NCI-H1694 (cell line): ENCODE results near the gene MLH3.
"Not testable (repeated sequence)": the region's sequence is repeated elsewhere in the genome, so short reads cannot be mapped to it uniquely, and the experiment has no call there.

Experiments
- DNase-seq: peaks from one replicate; lab custom pipeline; 2025; lab: John Stamatoyannopoulos, UW

MLH3 gene

DNA sequence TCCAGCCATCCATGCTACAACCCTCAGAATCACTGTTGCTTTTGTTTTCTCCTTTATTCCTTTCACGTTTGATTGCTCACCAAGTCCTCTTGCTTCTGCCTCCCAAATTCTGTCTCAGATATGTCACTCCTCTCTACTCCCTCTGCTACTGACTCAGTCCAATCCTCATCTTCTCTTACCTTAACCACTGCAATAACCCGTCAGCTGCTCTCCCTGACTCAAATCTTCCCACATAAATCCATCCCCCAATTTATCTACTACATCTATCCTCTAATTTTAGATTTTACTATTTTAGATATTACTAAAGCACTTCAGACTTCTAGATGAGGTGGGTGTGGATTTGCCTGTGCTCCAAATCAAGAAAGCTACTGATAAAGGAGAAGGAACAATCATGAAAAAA, 25.4 kb downstream of the MLH3 start:
- DNase-seq: no peak

DNA sequence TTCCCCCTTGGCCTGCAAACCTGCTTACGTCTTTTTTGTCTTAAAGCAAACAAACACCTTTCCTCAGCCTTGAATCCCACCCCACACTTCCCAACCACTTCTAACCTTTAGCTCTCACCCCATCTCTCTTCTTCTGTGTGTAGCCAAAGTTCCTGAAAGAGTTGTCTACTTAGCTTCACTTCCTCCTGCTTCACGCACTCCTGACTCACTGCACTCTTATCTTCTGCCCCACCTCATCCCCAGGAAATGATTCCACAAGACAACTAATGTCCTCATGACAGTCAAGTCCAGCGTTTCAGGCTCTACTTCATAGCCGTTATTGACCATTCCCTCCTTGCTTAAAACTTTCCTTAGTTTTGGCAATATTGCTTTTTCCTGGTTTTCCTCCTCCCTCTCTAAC, 26.2 kb downstream of the MLH3 start:
- no peak for DNase-seq

DNA sequence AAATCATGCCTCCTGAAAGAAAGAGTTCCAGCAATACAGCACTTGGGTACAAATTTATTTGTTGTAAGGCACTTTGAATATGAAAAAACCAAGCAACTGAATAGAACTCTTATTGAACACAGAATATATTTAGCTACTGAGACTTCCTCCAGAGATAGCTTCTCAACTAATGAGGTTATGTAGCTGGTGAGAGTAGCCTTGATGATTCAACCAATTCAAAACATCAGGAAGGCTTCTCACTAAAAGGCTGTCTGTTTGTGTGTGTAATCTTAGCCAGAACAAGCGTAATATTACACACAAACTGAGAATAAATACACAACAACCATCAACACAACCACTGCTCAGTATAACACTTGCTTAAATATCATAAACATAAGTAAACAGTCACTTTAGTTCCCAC, 28.2 kb downstream of the MLH3 start:
- no peak for DNase-seq

DNA sequence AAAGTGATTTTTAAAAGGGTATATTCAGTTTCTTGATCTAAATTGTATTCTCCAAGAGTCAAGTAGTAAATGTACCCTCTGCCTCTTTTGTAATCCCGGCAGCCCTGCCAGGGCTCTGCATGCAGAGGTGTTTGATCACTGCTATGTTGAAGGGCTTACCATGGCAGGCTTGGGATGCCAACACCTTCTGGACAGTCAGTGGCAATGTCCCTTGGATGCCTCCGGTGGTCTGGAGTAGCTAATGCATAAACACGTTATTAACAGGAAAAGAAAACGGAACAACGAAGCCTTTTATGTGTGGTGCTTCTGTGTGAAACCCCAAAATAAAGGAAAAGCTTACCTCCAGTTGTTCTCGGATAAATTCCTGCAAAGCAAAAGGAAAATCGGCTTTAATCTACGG, 28.6 kb downstream of the MLH3 start:
- peak; percentile 37 for DNase-seq

DNA sequence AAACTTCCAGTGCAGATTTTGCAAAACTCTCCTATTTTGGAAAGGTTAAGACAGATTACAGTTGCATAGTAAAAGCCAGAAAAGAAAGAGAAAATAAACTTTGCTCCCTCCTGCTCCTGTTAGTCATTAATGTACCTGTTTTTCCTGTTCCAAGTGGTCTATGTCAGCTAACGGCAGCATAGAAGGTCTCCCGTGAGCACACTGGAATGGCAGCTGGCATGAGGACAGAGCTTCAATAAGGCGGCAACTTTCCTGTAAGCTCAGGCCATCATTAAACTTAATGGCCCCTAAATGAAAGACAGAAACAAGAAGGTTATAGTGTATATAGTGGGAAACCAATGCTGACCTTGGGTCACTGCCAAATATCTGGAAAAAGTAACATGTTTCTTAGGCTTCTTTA, 32.6 kb downstream of the MLH3 start:
- no peak for DNase-seq

DNA sequence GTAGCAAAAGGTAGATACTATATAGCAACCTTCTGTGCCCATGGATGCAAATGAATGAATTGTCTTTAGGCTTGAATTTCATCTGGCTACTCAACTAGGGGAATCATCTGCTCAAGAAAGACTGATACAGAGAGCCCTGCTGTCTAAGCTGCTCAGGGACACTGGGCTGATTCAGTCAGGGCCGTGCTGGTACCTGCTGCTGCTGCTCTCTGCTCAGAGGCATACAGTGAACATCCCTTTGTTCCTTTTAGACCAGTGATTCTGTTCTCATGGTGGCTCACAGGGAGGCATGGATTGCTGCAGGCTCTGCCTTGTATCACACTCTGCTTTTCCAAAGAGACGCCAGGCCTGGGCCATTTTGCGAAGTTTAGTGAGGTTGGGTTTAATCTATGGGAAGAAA, 34.5 kb downstream of the MLH3 start:
- DNase-seq: no peak

DNA sequence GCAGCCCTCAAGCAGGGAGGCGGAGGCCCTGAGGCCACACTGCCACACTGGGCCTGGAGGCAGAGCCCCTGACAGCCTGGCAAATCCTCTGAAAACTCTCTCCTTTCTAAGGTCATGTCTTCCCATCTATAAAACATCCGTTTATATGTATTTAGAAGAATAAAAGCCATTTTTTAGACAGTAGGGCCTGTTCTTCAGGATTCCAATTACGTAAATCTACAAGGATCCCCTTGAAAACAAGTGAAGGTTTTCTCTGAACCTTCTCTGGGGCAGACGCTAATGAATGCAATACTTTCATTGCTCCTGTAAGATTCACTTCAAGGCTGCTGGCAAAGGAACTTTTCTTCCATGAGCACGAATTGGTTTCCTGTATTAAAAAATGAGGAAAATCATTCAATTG, 35.8 kb downstream of the MLH3 start:
- no peak for DNase-seq

DNA sequence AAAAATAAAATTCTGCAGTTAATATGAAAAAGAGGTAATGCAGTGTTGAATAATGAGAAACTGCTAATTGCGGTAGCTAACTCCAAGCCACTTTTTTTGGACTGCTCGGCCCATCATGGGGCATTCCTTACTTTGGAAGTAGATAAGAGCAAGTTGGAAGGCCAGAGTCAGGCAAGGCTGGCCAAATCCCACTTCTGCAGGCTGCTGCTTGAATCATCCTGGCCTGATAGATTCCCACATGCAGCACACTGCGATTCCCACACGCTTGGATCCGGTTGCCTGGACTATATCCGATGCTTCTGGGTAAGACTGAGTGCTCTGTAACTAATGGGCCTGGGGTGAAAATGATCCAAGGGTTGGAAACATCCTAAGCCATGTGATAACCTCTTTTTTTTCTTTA, 38.0 kb downstream of the MLH3 start:
- DNase-seq: no peak

DNA sequence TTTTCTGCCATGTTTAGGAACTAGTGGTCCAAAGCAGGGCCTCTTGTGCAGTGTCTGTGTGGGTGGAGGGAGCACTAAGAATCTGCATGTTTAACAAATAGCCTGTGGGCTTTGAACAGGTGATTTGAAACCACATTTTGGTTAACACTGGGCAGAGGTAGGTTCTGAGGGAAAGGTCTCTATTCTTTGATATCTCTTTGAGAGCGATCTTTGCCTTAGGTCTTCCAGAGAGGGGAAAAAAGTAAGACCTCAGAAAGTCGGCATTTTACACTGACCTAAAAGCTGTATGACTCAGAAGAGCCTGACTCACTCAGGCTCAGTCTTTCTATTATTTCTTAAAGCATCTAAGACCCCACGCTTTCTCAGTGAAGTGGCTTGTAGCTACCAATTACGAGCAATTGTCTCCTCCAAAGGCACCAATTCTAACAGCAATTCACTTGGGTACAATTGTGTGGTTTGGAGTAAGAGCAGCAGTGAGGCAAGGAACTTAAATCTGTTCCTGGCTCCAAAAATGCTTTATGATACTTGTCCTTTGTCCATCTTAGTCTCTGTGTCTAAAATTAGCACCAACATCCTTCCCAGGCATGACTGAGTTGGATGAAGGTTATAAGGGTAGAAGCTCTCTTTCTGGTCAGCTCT, 39.8 kb downstream of the MLH3 start:
- no peak for DNase-seq

DNA sequence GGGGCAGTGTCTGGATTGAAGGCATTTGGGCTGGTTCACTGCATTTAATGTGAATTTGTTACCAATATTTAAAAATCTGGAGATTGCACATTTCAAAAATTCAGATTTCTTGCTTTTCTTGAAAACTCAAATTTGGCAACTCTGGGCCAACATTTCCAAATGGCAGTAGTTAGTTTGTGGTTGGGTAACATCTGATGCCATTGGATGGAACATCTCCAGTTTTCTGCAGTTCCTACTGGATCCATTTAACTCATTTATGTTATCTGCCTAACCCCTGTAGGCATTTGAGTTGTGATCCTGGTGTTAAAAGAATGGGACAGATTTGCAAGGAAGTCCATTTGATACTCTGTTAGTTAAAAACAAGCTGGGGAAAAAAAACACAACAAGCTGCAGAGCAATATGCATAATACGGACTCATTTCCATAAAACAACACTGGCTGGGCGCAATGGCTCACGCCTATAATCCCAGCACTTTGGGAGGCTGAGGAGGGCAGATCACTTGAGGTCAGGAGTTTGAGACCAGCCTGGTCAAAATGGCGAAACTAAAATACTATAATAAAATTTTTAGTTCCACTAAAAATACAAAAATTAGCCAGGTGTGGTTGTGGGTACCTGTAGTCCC, 40.7 kb downstream of the MLH3 start:
- DNase-seq: no peak

DNA sequence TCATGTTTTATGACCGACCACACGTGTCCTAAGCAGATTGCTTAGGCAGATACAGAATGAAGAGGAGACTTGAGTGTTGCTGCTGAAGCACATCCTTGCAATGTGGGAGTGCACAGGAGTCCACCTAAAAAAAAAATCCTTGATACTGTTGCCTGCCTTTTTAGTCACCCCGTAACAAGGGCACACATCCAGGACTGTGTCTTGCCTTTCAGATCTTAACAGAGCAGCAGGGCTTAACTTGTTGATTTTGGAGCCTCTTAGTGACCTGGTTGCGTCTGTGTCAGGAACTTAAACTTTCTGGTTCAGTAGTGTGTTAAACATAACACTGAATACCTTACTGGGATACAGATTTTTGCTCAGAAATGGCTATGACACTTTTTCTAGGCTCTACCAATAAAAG, 42.1 kb downstream of the MLH3 start:
- DNase-seq: no peak

DNA sequence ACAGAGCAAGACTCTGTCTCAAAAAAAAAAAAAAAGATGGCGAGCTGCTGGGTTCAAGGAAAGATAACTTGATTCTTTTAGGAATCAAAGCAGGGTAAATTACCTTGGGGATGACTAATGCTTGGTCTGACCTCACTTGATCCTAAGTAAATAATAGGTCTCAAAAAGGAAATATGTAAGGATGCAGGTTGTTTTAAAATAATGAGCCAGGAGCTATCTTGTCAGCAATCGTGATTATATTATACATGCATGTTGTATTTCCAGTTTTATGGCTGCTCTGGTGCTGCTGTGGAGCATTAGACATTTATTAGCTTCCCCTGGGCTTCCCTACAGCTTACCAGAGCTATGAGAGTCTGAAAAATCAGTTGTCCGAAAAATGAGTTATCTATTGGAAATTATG, 45.9 kb downstream of the MLH3 start:
- no peak for DNase-seq

DNA sequence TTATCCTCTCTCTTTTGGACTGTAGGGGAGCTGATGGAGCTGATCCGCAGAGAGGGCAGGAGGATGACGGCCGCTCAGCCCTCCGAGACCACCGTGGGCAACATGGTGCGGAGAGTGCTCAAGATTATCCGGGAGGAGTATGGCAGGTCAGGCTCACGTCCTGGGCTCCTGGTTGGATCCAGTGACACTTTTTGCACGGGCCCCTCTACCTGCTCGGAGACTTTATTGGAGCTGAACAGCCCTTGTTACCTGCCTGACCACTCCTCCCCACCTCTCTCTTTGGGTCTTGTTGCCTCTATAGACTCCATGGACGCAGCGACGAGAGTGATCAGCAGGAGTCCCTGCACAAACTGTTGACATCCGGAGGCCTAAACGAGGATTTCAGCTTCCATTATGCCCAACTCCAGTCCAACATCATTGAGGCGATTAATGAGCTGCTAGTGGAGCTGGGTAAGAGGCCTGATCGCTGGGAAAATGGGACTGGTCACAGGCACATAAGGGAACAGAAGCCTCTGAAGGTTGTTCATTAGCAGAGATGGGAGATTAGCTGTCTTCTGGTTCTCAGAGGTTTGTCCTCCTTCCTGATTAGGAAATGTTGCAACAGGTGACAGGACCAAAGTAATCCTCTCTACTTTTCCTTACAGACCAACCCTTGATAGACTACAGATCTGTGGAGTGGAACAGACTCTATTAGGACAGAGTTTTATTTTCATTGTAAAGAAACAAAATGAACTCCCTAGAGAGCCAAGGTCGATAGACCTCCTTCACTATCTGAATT, 47.8 kb downstream of the MLH3 start:
- no peak for DNase-seq

DNA sequence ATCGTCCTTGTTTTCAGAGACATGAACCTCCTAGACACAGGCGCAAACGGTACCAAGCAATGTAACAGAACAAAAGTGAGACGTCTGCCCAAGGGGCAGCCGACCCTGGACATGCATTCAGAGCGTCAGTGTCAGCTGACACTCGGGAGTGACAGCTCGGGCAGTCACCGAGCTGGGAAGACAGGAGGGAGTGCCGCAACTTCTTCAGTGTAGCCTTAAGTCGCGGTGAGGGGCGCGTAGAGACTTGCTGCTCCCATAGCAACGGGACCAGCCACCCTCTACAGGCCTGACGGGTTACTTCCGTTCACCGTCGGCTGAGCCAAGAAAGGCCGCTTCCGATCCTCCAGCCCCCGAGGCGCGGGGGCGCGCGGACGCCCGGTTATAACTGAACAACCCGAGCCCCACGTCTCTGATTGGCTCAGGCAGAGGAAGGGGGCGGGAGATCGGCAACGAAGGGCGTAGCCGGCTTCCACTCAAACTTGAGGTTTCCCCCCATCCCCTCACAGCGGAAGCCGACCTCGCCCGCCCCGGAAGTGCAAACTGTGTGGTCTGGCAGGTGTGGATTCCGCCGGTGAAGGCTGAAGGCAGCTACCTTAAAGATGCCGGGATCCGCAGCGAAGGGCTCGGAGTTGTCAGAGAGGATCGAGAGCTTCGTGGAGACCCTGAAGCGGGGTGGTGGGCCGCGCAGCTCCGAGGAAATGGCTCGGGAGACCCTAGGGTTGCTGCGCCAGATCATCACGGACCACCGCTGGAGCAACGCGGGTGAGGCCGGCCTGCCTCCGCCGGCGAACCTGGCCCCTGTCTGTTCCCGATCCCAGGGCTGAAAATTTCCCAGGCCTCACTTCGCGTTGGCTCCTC, 48.6 kb downstream of the MLH3 start, which contains the start of gene EIF2B2:
EIF2B2 (plus strand) TSS at position 530 of the 858 bp plus-strand sequence; CDS start at position 600, 70 bp downstream.
- DNase-seq: peak; percentile 99

DNA sequence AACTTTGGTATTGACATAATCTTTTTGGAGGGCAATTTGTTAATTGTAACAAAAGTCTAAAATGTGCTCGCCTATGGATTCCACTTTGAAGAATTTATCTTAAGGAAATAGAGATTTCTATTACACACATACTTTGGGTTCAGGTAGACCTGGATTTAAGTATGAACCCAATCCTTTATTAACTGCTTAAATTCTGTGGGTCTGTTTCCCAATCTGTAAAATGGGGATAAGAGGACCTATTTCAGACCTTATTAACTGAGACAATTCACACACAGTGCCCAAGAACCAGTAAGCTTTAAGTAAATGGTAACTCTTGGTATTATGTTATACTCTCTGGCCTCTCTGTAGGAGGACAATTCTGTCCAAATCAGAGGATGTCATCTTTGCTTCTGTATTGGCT, 49.4 kb downstream of the MLH3 start:
- no peak for DNase-seq

DNA sequence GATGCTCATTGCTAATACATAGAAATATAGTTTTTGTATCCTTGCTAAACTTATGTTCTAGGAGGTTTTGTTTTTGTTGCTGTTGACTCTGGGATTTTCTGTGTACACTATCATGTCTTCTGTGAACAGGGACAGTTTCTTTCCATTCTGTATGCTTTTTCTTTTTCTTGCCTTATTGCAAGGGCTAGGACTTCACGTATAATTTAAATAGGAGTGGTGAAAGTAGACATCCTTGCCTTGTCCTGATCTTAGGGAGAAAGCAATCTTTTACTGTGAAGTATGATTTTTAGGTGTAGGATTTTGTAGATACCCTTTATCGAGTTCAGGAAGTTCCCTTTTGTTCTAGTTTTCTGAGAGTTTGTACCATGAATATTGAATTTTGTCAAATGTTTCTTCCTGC, 50.0 kb downstream of the MLH3 start:
- no peak for DNase-seq

DNA sequence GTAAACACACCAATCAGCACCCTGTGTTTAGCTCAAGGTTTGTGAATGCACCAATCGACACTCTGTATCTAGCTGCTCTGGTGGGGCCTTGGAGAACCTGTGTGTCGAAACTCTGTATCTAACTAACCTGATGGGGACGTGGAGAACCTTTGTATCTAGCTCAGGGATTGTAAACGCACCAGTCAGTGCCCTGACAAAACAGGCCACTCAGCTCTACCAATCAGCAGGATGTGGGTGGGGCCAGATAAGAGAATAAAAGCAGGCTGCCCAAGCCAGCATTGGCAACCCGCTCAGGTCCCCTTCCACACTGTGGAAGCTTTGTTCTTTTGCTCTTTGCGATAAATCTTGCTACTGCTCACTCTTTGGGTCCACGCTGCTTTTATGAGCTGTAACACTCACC, 55.5 kb downstream of the MLH3 start:
- DNase-seq: not testable (repeated sequence)

DNA sequence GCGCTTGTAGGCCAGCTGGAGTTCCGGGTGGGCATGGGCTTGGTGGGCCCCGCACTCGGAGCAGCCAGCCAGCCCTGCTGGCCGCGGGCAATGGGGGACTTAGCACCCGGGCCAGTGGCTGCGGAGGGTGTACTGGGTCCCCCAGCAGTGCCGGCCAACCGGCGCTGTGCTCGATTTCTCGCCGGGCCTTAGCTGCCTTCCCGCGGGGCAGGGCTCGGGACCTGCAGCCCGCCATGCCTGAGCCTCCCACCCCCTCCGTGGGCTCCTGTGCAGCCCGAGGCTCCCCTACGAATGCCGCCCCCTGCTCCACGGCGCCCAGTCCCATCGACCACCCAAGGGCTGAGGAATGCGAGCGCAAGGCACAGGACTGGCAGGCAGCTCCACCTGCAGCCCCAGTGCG, 57.1 kb downstream of the MLH3 start:
- DNase-seq: not testable (repeated sequence)

DNA sequence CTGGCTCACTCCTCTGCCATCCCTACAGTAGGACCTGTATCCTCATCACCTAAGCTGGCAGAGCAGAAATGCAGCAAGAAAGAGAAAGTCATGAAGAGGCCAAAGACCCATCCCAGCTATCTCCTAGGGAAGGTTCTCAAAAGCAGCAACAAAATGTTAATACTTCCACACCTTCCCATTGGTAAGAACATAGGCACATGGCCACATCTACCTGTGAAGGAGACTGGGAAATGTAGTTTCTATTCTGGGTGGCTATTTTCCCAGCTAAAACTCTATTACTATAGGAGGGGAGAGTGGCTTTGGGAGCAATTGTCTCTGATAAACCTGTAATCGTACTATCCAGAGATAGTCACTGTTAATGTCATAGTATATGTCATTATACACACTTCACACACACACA, 62.3 kb downstream of the MLH3 start:
- DNase-seq: no peak

DNA sequence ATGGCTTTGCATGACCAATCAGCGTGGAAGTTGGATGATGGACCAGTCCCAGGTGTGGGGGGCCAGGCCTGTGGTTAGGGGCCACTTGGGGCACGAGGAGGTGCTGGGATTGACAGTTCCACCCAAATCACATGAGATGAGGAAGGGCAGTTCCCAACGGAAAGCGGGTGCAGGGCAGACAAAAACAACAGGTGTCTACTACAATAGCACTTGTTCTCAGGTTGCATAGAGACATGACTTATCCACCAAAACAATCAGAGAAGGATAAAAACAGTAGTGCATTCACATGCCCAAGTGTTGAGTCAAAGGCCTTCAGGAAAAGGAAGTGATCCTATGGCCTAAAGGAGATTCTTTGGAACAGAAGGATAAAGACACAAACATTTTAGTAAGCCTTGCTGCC, 63.1 kb downstream of the MLH3 start:
- no peak for DNase-seq

DNA sequence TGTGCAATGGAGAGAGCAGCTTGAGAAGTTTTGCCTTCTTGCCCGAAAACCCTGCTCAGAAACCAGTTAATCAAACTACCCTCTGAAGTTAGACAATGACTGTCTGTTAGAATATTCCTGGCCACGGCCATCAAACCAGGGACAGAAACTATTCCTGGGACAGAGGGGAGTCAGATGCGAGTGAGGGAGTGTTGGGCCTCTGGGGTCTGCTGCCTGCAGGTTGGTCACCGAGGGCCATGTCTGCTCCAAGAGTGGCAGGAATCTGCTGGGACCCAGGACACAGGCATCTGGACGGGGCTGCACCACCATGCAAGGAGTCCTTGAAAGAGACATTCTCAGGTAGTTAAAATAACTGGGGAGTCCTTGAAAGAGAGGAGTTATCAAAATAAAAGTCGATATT, 65.5 kb downstream of the MLH3 start:
- no peak for DNase-seq

DNA sequence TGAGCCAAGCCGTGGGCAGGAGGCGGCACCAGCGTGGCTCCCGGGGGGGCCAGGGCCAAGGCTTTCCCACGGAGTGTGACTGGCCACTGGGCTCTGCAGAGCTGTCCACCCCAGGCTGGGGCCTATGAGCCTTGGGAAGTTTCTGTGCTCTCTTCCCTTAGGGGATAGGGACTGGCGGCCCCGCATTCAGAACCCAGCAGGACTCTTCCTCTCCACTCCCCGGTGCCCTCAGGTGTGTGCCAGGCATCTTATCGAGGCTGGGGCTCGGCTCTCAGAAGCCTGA, 66.3 kb downstream of the MLH3 start:
- DNase-seq: no peak
